ENCODE data around the gene KCNQ1OT1.

DNA sequence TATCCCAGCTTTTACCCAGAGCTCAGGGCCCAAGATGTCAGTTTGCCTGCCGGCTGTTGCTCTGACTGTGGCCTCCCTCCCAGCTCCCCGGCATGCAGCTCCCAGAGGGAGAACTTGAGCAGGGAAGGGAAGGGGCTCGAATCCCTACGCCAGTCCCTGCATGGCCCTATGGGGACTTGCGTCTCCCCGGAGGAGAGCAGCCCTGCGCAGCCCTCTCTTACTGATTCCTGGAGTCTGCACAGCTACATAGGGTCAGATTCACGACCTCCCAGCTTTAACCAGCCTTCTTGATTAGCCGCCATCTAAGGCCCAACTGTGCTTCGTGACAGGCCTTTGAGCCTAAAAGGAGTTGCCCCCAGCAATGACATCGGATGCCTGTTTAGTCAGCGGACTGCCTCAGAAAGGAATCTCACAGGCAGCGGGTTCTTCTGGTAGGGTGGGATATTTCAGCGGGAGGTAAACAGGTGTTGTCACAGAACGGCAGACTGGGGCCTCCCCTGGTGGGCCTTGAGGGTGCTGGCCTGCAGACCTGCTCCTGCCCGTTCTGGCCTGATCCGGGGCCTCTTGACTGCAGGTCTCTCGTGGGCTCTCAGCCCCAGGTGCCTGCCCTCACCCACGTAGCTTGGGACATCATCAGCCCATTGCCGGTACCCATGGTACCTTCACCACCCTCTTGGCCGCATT lies 43.8 kb upstream of the KCNQ1OT1 start:
- TF ChIP-seq, protein P1, sequence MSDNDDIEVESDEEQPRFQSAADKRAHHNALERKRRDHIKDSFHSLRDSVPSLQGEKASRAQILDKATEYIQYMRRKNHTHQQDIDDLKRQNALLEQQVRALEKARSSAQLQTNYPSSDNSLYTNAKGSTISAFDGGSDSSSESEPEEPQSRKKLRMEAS (CRISPR knock-in tag; IDR thresholded peaks at IDR 0.05) = no peak
- no peak for TF ChIP-seq FOXP1 (CRISPR knock-in tag; IDR thresholded peaks at IDR 0.05; ENCODE audit: borderline replicate concordance)
- TF ChIP-seq, protein P2, sequence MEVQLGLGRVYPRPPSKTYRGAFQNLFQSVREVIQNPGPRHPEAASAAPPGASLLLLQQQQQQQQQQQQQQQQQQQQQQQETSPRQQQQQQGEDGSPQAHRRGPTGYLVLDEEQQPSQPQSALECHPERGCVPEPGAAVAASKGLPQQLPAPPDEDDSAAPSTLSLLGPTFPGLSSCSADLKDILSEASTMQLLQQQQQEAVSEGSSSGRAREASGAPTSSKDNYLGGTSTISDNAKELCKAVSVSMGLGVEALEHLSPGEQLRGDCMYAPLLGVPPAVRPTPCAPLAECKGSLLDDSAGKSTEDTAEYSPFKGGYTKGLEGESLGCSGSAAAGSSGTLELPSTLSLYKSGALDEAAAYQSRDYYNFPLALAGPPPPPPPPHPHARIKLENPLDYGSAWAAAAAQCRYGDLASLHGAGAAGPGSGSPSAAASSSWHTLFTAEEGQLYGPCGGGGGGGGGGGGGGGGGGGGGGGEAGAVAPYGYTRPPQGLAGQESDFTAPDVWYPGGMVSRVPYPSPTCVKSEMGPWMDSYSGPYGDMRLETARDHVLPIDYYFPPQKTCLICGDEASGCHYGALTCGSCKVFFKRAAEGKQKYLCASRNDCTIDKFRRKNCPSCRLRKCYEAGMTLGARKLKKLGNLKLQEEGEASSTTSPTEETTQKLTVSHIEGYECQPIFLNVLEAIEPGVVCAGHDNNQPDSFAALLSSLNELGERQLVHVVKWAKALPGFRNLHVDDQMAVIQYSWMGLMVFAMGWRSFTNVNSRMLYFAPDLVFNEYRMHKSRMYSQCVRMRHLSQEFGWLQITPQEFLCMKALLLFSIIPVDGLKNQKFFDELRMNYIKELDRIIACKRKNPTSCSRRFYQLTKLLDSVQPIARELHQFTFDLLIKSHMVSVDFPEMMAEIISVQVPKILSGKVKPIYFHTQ (CRISPR knock-in tag; IDR thresholded peaks at IDR 0.05) = no peak
- TF ChIP-seq, protein P3, sequence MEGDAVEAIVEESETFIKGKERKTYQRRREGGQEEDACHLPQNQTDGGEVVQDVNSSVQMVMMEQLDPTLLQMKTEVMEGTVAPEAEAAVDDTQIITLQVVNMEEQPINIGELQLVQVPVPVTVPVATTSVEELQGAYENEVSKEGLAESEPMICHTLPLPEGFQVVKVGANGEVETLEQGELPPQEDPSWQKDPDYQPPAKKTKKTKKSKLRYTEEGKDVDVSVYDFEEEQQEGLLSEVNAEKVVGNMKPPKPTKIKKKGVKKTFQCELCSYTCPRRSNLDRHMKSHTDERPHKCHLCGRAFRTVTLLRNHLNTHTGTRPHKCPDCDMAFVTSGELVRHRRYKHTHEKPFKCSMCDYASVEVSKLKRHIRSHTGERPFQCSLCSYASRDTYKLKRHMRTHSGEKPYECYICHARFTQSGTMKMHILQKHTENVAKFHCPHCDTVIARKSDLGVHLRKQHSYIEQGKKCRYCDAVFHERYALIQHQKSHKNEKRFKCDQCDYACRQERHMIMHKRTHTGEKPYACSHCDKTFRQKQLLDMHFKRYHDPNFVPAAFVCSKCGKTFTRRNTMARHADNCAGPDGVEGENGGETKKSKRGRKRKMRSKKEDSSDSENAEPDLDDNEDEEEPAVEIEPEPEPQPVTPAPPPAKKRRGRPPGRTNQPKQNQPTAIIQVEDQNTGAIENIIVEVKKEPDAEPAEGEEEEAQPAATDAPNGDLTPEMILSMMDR (IDR thresholded peaks at IDR 0.05) = no peak
- TF ChIP-seq CBFB (CRISPR knock-in tag; IDR thresholded peaks at IDR 0.05; ENCODE audit: low read depth) = no peak
